Measurements from ENCODE around the gene SLC2A4RG. TPM values are rescaled to one million over a fixed set of nuclear protein-coding genes. Genes with fewer than 3 reads are reported as not detected.
A peak's percentile ranks its signal among the peaks of the same experiment; 100 is the strongest.

The SLC2A4RG gene
- total RNA-seq, 1 donor from 2014 or later: 69.6 TPM

- H3K9me3 Mint-ChIP-seq (ENCODE audit: unreplicated experiment): no peaks in the 10 kb centered on the region
- peaks cover 11% of the 10 kb centered on the region for H3K36me3 Mint-ChIP-seq (ENCODE audit: low read depth, unreplicated experiment)
- peaks cover 4% of the 10 kb centered on the region for H3K4me1 Mint-ChIP-seq (ENCODE audit: unreplicated experiment)
- DNase-seq (ENCODE audit: low spot score): no peak
- no peak for TF ChIP-seq CTCF (IDR thresholded peaks at IDR 0.05; ENCODE audit: unreplicated experiment)
- H3K4me3 Mint-ChIP-seq (ENCODE audit: unreplicated experiment): no peak overlapping the region
- peaks cover 14% of the 10 kb centered on the region for H3K27me3 Mint-ChIP-seq (ENCODE audit: unreplicated experiment)
- no peak overlapping the region for H3K27ac Mint-ChIP-seq (ENCODE audit: unreplicated experiment)
Observed at GRCh38 chr20:63701051-63701328, 38.6 kb upstream of the SLC2A4RG start.

GRCh38 chr20:63701329-63702035 is 38.1 kb upstream of the SLC2A4RG start:
- Mint-ChIP-seq H3K27ac (ENCODE audit: unreplicated experiment) (no peak overlapping the region), H3K4me1 (ENCODE audit: unreplicated experiment) (peaks cover 6% of the 10 kb centered on the region), H3K4me3 (ENCODE audit: unreplicated experiment) (no peak overlapping the region), H3K9me3 (ENCODE audit: unreplicated experiment) (no peaks in the 10 kb centered on the region), H3K27me3 (ENCODE audit: unreplicated experiment) (peaks cover 15% of the 10 kb centered on the region), H3K36me3 (ENCODE audit: low read depth, unreplicated experiment) (peaks cover 14% of the 10 kb centered on the region)
- no peak for TF ChIP-seq CTCF (IDR thresholded peaks at IDR 0.05; ENCODE audit: unreplicated experiment)
- no peak for DNase-seq (ENCODE audit: low spot score)

GRCh38 chr20:63702036-63702665 is 37.4 kb upstream of the SLC2A4RG start:
- no peak for DNase-seq (ENCODE audit: low spot score)
- Mint-ChIP-seq H3K9me3 (ENCODE audit: unreplicated experiment) (no peaks in the 10 kb centered on the region), H3K36me3 (ENCODE audit: low read depth, unreplicated experiment) (peaks cover 19% of the 10 kb centered on the region), H3K27ac (ENCODE audit: unreplicated experiment) (peak overlapping the region; percentile 64), H3K4me1 (ENCODE audit: unreplicated experiment) (peaks cover 11% of the 10 kb centered on the region), H3K27me3 (ENCODE audit: unreplicated experiment) (peaks cover 18% of the 10 kb centered on the region), H3K4me3 (ENCODE audit: unreplicated experiment) (no peak overlapping the region)
- no peak for TF ChIP-seq CTCF (IDR thresholded peaks at IDR 0.05; ENCODE audit: unreplicated experiment)

GRCh38 chr20:63702751-63703470 is 36.7 kb upstream of the SLC2A4RG start:
- Mint-ChIP-seq H3K27ac (ENCODE audit: unreplicated experiment) (peak overlapping the region; percentile 42), H3K9me3 (ENCODE audit: unreplicated experiment) (no peaks in the 10 kb centered on the region), H3K4me1 (ENCODE audit: unreplicated experiment) (peaks cover 7% of the 10 kb centered on the region), H3K4me3 (ENCODE audit: unreplicated experiment) (no peak overlapping the region), H3K36me3 (ENCODE audit: low read depth, unreplicated experiment) (peaks cover 19% of the 10 kb centered on the region), H3K27me3 (ENCODE audit: unreplicated experiment) (peaks cover 16% of the 10 kb centered on the region)
- DNase-seq (ENCODE audit: low spot score): no peak
- TF ChIP-seq CTCF (IDR thresholded peaks at IDR 0.05; ENCODE audit: unreplicated experiment): no peak

All from endothelial cell (in vitro differentiated cells).